ENCODE measurements around the gene COX7C.
"Not testable (repeated sequence)": the region's sequence is repeated elsewhere in the genome, so short reads cannot be mapped to it uniquely, and the experiment has no call there.

COX7C gene, protein sequence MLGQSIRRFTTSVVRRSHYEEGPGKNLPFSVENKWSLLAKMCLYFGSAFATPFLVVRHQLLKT

DNA sequence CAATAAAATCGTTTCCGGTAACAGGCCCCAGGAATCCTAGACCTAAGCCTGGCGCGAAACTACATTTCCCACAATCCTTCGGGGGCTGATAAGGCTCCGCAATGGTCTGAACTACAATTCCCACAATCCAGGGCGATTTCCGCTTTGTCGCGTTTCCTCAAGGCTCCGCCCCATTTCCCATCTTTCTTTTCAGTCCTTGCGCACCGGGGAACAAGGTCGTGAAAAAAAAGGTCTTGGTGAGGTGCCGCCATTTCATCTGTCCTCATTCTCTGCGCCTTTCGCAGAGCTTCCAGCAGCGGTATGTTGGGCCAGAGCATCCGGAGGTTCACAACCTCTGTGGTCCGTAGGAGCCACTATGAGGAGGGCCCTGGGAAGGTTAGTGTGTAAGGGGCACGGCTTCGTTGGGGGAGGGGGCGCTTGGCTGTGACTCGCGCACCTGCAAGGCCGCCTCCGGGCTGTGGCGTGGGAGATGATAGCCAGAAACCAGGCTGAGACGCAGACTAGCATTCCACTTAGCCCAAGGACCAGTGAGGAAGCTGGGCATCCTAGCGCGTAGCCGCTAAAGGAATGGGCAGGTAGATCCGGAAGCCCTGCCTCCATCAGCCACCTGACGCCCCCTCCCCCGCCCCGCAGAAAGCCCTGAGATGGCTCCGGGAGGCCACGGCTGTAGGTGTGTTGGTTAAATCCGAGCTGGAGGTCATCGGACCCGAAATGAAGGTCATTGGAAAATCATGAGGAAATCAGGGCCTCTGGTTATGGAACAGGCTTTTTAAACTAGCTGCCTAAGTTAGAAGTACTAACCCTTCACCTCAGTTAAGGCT, at the start of gene COX7C:
Gene COX7C (plus strand): TSS at position 186 of the 821 bp plus-strand sequence. CDS start 115 bp downstream, at position 301.
- peak; percentile 88 for DNase-seq (ENCODE audit: low spot score)

DNA sequence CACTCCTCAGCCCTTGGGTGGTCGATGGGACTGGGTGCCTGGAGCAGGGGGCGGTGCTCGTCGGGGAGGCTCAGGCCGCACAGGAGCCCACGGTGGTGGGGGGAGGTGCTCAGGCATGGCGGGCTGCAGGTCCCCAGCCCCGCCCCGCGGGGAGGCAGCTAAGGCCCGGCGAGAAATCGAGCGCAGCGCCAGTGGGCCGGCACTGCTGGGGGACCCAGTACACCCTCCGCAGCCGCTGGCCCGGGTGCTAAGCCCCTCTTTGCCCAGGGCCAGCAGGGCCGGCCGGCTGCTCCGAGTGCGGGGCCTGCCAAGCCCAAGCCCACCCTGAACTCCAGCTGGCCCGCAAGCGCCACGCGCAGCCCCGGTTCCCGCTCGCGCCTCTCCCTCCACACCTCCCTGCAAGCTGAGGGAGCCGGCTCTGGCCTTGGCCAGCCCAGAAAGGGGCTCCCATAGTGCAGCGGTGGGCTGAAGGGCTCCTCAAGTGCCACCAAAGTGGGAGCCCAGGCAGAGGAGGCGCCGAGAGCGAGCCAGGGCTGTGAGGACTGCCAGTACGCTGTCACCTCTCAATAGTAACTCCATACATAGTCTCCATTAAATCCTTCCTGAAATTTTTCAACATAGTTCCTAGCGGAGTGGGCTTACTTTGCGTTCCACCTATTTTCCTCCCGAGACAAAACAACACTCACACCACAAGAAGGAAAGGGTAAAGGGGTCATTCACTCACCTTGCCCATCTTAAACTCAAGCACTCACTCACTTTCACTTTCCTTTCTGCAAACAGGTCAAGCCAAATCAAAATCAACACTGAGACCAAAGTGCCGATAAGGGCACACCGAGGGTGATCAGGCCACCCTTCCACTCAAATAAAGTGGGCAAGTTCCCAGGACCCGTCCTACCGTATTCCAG, 48.0 kb upstream of the COX7C start:
- not testable (repeated sequence) for DNase-seq (ENCODE audit: low spot score)

DNA sequence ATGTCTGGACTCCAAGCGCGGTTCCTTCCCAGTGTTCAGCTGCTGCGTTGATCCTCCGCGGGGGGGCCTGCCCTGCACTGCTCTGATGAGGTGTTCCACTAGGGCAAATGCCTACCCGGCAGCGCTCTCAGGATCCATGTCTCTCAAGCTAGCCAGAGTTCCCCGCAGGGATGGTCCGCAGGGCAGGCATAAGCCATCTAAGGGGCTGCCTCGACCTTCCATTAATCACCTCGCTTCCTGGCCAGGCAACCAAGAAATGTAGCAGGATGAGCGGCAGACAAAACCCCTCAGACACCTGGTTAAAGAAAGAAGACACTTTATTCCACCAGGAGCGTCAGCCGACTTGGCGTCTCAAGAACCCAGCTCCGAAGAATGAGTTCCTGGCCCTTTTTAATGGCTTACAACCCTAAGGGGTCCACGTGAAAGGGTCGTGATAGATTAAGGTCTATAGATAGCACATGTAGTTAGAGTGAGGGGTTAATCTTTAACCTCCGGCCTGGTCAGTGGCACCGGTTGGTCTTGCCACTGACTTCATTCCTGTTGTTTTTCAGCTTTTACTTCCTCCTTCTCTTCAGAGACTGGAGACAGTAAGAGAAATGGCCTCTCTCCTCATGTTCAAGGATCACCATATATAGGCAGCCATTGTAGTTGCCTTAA, 47.2 kb upstream of the COX7C start:
- no peak for DNase-seq (ENCODE audit: low spot score)

DNA sequence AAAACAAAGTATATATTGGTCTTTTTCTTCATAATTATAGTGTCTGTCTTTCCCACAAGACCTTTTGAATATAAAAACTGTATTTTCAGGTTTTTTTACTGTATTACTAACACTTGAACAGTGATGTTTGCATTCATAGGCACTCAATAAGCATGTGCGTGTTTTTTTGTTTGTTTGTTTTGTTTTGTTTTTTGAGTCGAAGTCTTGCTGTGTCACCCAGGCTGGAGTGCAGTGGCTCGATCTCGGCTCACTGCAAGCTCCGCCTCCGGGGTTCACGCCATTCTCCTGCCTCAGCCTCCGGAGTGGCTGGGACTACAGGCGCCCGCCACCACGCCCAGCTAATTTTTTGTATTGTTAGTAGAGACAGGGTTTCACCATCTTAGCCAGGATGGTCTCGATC, 46.6 kb upstream of the COX7C start:
- DNase-seq (ENCODE audit: low spot score), result not testable (repeated sequence)

DNA sequence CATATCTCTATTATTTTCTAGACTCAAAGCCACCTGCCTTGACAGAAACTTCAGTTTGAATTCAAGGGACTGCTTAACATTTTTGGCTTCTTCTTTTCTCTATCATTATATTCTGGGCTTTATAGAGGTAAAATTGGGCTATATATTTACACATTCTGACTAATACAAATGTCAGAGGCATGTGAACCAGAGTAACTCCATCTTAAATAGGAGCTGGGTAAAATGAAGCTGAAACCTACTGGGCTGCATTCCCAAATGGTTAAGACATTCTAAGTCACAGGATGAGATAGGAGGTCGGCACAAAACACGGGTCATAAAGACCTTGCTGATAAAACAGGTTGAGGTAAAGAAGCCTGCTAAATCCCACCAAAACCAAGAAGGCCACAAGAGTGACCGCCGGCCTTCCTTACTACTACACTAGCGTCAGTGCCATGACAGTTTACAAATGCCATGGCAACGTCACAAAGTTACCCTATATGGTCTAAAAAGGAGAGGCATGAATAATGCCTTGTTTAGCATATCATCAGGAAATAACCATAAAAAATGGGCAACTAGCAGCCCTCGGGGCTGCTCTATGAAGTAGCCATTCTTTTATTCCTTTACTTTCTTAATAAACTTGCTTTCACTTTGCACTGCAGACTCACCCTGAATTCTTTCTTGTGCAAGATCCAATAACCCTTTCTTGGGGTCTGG, 44.8 kb upstream of the COX7C start:
- DNase-seq (ENCODE audit: low spot score), result no peak

DNA sequence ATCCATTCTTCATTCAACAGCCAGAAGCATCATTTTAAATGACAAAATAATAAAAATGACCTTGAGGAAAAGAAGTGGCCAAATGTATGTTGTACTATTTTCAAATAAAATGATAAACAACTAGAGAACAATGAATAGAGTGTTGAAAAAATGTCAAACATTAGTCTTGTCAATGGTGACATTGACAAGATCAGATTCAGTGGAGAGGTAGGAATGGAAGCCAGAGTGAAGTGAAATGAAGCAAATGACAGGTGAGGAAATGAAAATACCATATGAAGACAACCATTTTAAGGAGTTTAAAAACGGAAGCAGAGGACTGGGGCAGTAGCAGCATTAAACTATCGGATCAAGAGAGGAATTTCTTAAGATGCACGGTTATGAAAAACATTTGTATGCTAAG, 38.2 kb upstream of the COX7C start:
- no peak for DNase-seq (ENCODE audit: low spot score)

DNA sequence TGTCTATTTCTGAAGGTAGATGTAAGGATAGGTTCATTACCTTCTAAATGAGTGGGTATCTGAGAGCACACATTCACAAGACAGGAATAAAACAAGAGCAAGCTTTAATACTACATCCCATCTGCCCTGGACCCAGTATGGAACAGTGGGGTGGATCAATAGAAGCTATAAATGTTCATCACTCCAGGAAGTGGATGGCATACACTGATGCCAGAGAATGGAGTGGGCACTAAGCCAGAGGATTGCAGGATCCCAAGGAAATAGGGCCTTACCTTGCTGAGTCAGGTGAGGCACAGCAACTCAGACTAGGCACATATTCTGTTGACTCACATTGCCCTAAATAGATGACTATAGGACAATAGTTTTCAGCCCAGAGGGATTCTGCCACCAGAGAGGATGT, 21.3 kb upstream of the COX7C start:
- no peak for DNase-seq (ENCODE audit: low spot score)

DNA sequence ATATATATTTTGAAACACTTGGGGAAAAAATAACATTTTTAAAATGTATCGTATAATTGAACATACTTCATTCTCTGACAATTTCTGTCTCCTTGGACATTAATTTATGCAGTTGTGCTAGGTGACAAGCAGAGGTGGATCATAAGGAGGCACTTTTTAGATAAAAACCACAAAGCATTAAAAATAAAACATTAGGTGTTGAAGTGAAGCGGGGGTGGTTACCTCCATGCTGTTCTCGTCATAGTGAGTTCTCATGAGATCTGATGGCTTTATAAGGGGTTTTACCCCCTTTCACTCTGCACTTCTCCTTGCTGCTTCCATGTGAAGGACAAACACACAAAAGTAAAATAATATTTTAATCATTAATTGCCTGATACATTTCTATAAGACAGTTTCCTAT, 11.9 kb upstream of the COX7C start:
- DNase-seq (ENCODE audit: low spot score), result no peak

DNA sequence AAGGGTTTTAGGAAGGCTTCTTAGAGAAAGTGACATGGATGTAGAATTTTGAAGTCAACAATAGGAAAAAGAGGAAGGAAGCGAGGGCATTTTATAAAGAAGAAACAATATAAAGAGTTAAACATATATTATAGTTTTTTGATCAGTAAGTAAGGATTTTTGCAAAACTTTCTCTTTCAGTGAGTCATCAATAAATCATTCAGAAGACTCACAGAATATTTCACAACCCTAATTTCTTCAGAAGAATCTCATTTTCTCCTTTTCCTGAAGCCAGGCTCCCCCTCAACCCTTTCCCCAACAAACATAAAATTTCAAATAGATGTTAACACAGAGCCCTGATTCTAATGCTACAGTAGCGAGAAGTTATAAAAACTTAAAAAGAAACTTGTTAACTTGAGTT, 4.3 kb upstream of the COX7C start:
- DNase-seq (ENCODE audit: low spot score), result no peak

DNA sequence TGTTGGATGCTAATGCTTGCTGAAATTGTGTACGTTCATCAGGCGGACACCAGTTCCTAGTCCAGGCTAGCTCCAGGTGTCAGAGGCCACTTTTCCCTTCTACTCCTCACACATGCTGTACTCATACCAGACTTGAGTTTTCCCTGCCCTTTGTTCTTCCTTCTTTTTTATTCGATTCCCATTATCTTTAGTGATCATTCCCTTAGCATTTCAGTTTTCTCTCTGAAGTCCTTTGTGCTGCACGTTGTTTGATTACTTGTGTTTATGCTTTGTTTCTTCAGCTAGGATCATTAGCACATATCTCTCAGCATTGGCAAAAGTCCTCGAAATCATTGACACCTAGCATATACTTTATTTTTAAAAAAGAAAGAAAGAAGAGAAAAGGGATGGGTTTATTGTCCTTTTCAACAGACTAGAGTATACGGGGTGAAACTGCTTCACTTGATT, 409 bp upstream of the COX7C start:
- no peak for DNase-seq (ENCODE audit: low spot score)

DNA sequence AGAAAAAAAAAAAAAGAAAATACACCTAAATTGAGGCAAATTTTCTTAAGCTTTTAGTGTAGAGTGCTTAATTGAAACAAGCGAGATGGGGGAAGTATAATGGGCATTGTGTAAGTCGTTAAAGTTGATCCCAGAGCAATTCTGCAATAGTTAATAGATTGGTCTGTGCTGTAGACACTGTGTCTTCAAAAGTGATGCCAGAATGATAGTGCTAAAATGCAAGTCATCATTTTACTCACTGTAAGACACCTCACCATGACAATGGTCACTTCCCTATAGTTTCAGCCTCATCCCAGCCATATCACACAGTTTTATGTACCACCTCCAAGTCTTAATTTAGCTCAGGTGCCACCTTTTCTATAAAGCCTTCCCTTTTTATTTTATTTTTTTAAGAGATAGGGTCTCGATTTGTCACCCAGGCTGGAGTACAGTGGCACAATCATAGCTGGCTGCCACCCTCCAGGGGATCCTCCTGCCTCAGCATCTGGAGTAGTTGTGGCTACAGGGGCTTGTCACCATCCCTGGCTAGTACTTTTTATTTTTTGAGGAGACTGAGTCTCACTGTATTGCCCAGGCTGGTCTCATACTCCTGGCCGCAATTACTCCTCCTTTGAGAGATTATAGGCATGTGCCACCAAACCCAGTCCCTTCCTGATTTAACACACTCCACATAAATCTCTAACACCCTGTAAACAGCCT, 6.2 kb downstream of the COX7C start:
- no peak for DNase-seq (ENCODE audit: low spot score)

DNA sequence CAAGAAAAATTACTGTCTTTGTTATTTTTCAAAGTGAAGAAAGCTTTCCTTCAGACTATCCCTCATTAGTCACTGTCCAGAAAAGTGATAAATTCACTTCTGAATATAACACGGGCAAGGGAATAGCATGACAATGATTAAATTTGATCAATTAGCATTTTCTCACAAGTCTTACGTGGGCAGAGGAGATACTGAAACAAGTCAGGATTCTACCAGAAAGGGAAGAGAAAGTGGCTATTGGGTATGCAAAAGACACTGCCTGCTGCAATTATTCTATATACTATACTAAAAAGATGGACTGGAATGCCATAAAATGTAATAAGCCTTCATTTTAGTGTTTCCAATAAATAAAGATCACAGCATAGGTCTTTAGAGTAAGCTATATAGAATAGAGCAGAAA, 7.4 kb downstream of the COX7C start:
- no peak for DNase-seq (ENCODE audit: low spot score)

DNA sequence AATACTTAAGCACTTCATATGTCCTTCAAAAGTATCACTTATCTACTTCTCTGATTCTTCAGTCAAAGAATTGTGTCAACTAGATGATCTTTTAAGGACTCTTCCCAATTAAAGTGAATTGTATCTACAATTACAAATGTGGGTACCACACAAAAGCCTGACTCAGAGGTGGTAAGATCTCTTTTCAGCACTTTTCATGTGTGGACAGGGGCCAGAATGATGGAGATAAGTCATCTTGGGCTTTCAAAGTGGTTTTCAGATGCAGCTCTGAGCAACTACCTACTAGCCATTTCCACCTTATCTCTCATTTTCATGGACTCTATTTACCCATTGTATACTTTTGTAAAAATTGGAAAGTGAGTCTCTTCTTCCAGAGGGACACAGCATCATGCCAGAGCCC, 8.4 kb downstream of the COX7C start:
- DNase-seq (ENCODE audit: low spot score), result no peak

DNA sequence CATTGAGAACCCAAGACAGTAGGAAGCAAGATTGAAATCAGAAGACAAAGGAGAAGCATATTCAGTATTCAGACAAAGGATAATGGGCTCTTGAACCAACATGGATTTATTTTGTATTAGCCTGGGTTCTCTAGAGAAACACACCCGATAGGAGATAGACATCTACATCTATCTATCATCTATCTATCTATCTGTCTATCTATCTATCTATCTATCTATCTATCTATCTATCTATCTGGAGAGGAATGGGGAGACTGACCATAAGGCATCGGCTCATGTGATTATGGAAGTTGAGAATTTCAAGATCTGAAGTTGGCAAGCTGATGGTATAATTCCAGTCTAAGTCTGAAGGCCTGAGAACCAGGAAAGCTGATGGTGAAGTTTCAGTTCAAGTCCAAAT, 13.4 kb downstream of the COX7C start:
- DNase-seq (ENCODE audit: low spot score), result no peak

DNA sequence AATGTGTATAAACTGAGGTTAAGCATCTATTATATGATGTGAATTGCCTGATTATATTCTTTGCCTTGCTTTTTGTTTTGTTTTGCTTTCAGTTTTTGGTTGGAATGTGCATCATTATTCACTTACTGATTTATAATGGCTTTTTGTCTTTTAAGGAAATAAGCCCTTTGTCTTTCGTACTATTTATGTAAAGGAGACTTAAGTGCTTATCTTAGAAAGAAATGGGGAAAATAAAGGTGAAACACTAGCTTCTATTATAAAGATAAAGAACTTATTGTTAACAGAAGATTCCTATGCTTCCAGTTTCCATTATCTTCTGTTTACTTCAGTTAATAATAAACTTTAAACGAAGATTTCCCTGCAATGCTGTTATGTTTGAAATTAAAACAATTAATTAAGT, 23.3 kb downstream of the COX7C start:
- no peak for DNase-seq (ENCODE audit: low spot score)

DNA sequence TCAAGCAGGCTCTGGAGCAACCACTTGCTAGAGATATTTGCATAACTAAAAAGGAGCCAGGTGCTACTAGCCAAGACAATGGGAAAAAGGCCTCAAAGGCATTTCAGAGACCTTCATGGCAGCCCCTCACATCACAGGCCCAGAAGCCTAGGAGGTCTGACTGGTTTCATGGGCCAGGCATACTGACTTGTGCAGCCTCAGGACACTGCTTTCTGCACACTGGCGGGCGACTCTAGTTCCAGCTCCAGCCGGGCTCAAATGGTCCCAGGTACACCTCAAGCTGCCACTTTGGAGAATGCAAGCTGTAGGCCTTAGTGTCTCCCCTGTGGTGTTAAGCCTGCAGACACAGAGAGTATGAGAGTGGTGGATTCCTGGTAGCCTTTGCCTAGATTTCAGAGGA, 27.1 kb downstream of the COX7C start:
- no peak for DNase-seq (ENCODE audit: low spot score)

DNA sequence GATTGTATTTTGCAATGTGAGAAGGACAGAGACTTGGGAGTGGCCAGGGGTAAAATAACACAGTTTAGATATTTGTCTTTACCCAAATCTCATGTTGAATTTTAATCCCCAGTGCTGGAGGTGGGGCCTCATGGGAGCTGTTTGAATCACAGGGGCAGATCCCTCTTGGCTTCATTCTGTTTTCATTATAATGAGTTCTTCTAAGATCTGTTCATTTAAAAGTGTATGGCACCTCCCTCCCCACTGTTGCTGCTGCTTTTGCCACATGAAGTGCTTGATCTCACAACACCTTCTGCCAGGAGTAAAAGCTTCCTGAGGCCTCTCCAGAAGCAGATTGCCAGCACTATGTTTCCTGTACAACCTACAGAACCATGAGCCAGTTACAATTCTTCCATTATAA, 28.1 kb downstream of the COX7C start:
- no peak for DNase-seq (ENCODE audit: low spot score)

DNA sequence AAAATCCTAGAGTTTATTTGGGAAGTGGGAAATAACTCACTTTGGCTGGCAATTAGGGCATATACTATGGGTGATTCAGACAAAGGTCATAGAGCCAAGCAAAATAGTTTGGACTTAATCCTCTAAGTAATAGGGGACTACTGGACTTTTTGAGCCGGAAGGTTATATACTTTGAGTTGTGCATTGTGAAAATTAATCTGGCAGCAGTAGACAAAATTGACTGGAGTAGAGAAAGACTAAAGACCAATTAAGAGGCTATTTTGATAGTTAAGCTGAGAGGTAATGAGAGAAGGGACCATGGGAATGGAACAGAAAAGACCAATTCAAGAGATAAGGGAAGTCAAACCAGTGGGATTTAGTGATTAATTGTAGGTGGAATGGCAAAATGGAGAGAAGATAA, 28.9 kb downstream of the COX7C start:
- DNase-seq (ENCODE audit: low spot score), result no peak

DNA sequence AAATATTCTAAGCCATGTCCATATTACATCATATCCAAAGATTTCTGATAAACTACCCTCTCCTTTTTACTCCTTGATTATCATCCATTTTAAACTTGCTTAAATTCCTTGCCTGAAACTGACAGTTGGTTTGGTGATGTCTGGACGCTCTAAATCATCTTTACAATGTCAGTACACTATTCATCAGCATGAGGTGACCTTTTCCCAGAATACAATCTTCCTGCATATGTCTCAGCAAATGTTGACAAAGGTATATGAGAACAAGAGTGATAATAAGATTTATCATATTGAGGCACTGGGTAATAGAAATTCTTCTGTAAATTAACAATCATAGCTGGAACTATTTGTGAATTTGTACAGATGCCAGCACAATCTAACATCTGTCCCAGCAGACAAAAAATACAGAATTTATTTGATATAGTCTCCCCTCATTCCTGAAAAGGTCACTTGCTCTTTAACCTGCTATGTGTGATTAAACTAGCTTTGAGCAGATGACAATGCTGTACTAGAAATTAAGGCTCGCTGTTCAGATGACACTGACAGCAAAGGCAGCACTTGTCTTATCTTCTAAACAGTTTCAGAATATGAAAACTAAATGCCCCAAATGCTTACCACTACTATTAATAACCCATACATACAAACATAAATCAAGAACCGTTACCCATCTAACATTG, 32.2 kb downstream of the COX7C start:
- DNase-seq (ENCODE audit: low spot score), result no peak

DNA sequence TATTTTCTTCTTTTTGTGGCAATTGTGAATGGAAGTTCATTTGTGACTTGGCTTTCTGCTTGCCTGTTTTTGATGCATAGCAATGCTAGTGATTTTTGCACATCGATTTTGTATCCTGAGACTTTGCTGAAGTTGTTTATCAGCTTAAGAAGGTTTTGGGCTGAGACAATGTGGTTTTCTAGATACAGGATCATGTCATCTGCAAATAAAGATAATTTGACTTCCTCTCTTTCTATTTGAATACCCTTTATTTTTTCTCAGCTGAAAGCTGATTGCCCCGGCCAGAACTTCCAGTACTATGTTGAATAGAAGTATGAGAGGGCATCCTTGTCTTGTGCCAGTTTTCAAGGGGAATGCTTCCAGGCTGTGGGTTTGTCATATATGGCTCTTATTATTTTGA, 43.0 kb downstream of the COX7C start:
- not testable (repeated sequence) for DNase-seq (ENCODE audit: low spot score)

DNA sequence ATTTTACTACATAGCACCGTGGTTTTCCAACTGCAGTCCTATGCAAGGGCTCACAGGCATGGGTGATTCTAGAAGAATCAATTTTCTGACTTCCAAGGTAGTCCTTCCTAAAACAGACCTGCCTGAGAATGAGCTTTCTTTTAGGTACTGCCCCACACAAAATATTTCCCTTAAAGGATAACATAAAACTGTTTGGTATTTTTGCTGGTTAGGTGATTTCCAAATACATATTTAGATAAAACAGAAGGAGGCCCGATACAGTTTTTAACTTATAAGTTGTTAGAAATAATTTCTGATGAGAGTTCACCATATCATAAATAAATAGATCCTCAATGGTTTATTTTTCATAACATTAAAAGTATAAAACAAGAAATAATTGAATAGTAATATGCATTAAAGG, 46.4 kb downstream of the COX7C start:
- DNase-seq (ENCODE audit: low spot score), result no peak

All from D341Med (cell line).